ENCODE results near the gene UBXN6.

Gene UBXN6

DNA sequence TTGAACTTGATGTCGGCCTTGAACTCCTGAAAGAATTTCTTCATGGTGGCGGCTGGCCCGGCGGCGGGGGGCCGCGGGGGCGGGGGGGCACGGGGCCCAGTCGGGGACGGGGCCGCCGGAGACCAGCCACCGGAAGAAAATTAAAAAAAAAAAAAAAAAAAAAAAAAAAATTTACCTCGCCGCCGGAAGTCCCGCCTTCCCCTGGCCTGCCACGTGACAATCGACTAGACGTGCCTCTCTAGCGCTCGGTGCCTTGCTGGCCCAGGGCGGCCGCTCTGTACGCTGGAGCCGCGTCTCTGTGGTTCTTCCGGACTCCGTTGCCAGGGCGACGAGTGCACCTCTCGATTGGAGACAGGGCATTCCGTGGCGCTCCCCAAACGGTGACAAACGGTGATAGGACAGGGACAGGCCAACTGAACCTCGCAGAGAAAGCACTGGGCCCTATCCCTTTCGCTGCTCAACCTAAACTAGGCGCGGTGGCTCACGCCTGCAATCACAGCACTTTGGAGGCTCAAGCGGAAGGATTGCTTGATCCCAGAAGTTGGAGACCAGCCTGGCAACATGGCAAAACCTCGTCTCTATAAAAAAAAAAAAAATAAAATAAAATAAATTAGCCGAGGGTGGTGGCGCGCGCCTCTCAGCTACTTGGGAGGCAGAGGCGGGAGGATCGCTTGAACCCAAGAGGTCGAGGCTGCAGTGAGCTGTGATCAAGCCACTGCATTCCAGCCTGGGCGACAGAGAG lies at the start of gene UBXN6:
Gene UBXN6, minus strand, starts transcription at position 141 of the 742 bp plus-strand sequence. Its CDS starts 97 bp downstream, at position 44.
- TF ChIP-seq, protein P1, sequence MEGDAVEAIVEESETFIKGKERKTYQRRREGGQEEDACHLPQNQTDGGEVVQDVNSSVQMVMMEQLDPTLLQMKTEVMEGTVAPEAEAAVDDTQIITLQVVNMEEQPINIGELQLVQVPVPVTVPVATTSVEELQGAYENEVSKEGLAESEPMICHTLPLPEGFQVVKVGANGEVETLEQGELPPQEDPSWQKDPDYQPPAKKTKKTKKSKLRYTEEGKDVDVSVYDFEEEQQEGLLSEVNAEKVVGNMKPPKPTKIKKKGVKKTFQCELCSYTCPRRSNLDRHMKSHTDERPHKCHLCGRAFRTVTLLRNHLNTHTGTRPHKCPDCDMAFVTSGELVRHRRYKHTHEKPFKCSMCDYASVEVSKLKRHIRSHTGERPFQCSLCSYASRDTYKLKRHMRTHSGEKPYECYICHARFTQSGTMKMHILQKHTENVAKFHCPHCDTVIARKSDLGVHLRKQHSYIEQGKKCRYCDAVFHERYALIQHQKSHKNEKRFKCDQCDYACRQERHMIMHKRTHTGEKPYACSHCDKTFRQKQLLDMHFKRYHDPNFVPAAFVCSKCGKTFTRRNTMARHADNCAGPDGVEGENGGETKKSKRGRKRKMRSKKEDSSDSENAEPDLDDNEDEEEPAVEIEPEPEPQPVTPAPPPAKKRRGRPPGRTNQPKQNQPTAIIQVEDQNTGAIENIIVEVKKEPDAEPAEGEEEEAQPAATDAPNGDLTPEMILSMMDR (conservative IDR thresholded peaks at IDR 0.05): no peak
- peak within 1 kb of the TSS; percentile 73 for H3K27ac ChIP-seq

GRCh38 chr19:4507150-4507452 lies 49.5 kb upstream of the UBXN6 start:
- TF ChIP-seq, protein P1 (conservative IDR thresholded peaks at IDR 0.05): no peak

GRCh38 chr19:4506449-4507149 lies 49.0 kb upstream of the UBXN6 start:
- TF ChIP-seq, protein P1 (conservative IDR thresholded peaks at IDR 0.05): no peak
- no peak overlapping the region for H3K27ac ChIP-seq

More at GRCh38 chr19:4507150-4507452, 49.5 kb upstream of the UBXN6 start:
- no peak overlapping the region for H3K27ac ChIP-seq

DNA sequence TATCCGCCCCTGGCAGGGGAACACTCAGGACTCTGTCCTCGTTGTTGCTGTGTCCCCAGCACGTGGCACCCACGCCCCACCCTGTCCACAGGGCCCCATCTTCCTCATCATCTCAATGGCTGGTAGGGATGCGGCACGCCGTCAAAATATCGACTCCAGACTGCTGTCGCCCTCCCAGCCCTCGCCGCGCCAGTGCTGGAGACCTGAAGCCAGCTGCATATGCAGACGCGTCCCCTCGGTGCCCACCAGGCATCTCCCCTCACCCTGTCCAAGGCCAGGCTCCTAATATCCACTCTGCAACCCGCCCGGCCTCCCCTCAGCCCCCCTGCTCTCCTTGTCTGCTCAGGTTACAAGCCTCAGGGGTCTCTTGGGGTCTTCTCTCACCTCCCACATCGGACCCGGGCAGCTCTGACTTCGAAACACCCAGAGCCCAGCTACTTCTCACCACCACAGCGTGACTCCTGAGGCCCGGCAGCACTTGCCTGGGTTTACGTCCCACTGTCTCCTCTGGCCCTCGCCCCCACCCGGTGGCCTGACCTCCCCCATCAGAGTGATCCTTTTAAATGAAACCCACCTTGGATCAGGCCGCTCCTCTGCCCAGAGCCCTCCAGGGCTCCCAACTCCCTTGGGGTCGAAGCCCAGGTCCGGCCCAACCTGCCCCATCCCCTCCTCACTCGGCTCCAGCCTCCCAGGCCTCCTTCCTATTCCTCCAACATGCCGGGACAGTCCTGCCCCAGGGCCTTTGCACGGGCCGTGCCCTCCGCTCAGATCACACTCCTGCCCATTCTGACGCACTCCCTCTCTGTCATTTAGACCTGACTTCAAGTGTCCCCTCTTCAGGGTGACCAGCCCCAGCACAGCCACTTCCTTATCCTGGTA lies 48.2 kb upstream of the UBXN6 start:
- no peak overlapping the region for H3K27ac ChIP-seq
- TF ChIP-seq, protein P1 (conservative IDR thresholded peaks at IDR 0.05): no peak

DNA sequence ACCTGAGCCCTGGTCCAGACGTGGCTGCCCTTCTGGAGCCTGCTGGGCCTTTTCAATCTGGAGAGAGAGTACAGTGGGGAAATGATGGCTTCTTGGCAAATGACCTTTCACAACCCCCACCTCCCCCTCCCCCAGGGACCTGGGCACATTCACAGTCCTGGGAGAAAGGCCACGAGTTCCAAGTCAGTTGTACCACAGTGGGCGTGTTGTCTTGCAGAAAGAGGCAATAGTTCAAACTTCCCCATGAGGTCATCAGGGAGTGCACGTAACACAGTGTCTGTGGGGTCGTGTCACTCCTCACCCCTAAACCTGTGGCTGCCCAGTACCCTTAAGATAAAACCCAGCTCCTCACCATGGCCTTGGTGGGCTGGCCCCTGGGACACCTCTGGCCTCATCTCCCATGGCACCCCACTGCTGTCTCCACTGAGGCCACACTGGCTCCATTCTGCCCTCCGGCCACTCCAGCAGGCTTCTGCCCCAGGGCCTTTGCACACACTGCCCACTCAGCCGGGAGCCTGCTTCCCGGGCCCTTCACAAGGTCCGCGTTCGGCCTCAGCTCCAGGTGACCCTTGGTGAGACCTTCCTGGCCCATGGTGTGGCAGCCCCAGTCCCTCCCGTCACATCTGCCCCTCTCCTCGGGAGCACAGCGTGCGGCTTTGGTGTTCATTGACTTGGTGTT lies 47.4 kb upstream of the UBXN6 start:
- TF ChIP-seq, protein P1 (conservative IDR thresholded peaks at IDR 0.05): no peak
- H3K27ac ChIP-seq: no peak overlapping the region

GRCh38 chr19:4504297-4504701 lies 46.7 kb upstream of the UBXN6 start:
- TF ChIP-seq, protein P1 (conservative IDR thresholded peaks at IDR 0.05): no peak
- no peak overlapping the region for H3K27ac ChIP-seq

Measured in VCaP (cell line).